NOMO-1 (cell line): ENCODE data around the gene HPCAL4.
A peak's percentile ranks its signal among the peaks of the same experiment; 100 is the strongest.

Source experiments
- DNase-seq, 2 experiments: peaks; one replicate each; lab custom pipeline; 2025; ENCODE audit not compliant: unreplicated experiment in 2 of 2; lab: John Stamatoyannopoulos, UW

Gene HPCAL4

GRCh38 chr1:39691383-39692151, at the start of gene HPCAL4:
Gene HPCAL4 (minus strand): TSS chr1:39691433. CDS start chr1:39684603, 6,830 bp downstream.
- DNase-seq = peak; percentile 83 to 84

GRCh38 chr1:39738622-39739366, 47.6 kb upstream of the HPCAL4 start, which contains the start of gene PPIE:
Gene PPIE (plus strand): TSS chr1:39738882. CDS start chr1:39738901, 19 bp downstream.
- peak; percentile 90 to 93 for DNase-seq

GRCh38 chr1:39737546-39738169, 46.4 kb upstream of the HPCAL4 start:
- no peak for DNase-seq

GRCh38 chr1:39735731-39736130, 44.5 kb upstream of the HPCAL4 start:
- no peak for DNase-seq

- no peak for DNase-seq
These were observed 41.9 kb upstream of the HPCAL4 start for GRCh38 chr1:39733161-39733560.

GRCh38 chr1:39732730-39733129, 41.5 kb upstream of the HPCAL4 start:
- DNase-seq = no peak

- DNase-seq = no peak
These were observed 38.6 kb upstream of the HPCAL4 start for GRCh38 chr1:39729842-39730241.

GRCh38 chr1:39729030-39729429, 37.8 kb upstream of the HPCAL4 start:
- no peak for DNase-seq

- no peak for DNase-seq
These were observed 36.7 kb upstream of the HPCAL4 start for GRCh38 chr1:39727932-39728317.

- DNase-seq = no peak
These were observed 36.1 kb upstream of the HPCAL4 start for GRCh38 chr1:39727221-39727931.

GRCh38 chr1:39726600-39726999, 35.4 kb upstream of the HPCAL4 start:
- DNase-seq = no peak

- no peak for DNase-seq
These were observed 31.3 kb upstream of the HPCAL4 start for GRCh38 chr1:39722495-39722894.

GRCh38 chr1:39721664-39722063, 30.4 kb upstream of the HPCAL4 start:
- DNase-seq = no peak

- peak in 1 of 2 experiments; percentile 80 for DNase-seq
These were observed 29.1 kb upstream of the HPCAL4 start for GRCh38 chr1:39720094-39720999.

- DNase-seq = no peak
These were observed 26.6 kb upstream of the HPCAL4 start for GRCh38 chr1:39717809-39718208.

GRCh38 chr1:39713557-39713956, 22.3 kb upstream of the HPCAL4 start:
- DNase-seq = no peak

- DNase-seq = no peak
These were observed 20.7 kb upstream of the HPCAL4 start for GRCh38 chr1:39711966-39712340.

- no peak for DNase-seq
These were observed 20.1 kb upstream of the HPCAL4 start for GRCh38 chr1:39711104-39711965.

- DNase-seq = no peak
These were observed 16.3 kb upstream of the HPCAL4 start for GRCh38 chr1:39707506-39707905.
